Suprapubic skin (tissue), 3 donors: ENCODE results near the gene GMDS.

Source experiments
- CTCF ChIP-seq, 2 donors: fragments of 200-600 bp in 1 of 2; fragments of 450-650 bp in 1 of 2; sonication (generic) in 1 of 2; IDR thresholded peaks; one replicate each; pipeline ENCODE4 v1.5.1; 2016 to 2019; ENCODE audit warnings: antibody characterized with exemption in 2 of 2, mild to moderate bottlenecking in 1 of 2, moderate library complexity in 1 of 2
- EP300 ChIP-seq: sonication (generic); formaldehyde crosslinking; IDR thresholded peaks from one replicate; pipeline ENCODE4 v1.6.1; 2017; ENCODE audit warnings: antibody characterized with exemption
- POLR2A ChIP-seq, 2 donors: fragments of 450-650 bp; IDR thresholded peaks; one replicate each; pipeline ENCODE4 v1.6.1; 2017; ENCODE audit warnings: antibody characterized with exemption in 2 of 2, mild to moderate bottlenecking in 2 of 2, moderate library complexity in 2 of 2

- TF ChIP-seq POLR2A (IDR thresholded peaks at IDR 0.05): no peak
- no peak for TF ChIP-seq EP300
- TF ChIP-seq CTCF (IDR thresholded peaks at IDR 0.05): no peak
These were observed 529.0 kb downstream of the GMDS start for GRCh38 chr6:1716396-1716795.
